Activated naive CD4-positive, alpha-beta T cell treated with anti-CD3 and anti-CD28 coated beads, Interleukin-2, amount 50 U/mL, for 24 hours (primary cell): ENCODE results near the gene GSTT2.

Experiments
- H3K27ac Mint-ChIP-seq: one replicate; pipeline ENCODE4 v1.8.0; 2021; ENCODE audit warnings: mild to moderate bottlenecking, mixed read lengths
- H3K27me3 Mint-ChIP-seq: one replicate; pipeline ENCODE4 v1.8.0; 2021; ENCODE audit warnings: mixed read lengths
- H3K36me3 Mint-ChIP-seq: one replicate; pipeline ENCODE4 v1.8.0; 2021; ENCODE audit warnings: mixed read lengths
- H3K4me1 Mint-ChIP-seq: one replicate; pipeline ENCODE4 v1.8.0; 2021; ENCODE audit warnings: mixed read lengths
- H3K4me3 Mint-ChIP-seq: one replicate; pipeline ENCODE4 v1.8.0; 2021; ENCODE audit warnings: mild to moderate bottlenecking, mixed read lengths
- H3K9me3 Mint-ChIP-seq: one replicate; pipeline ENCODE4 v1.8.0; 2021; ENCODE audit warnings: mixed read lengths

Gene GSTT2

GRCh38 chr22:24023204-24023789, 43.4 kb downstream of the GSTT2 start:
- peak overlapping the region; percentile 94 for H3K27ac Mint-ChIP-seq
- peaks cover 9% of the 10 kb centered on the region for H3K9me3 Mint-ChIP-seq
- H3K36me3 Mint-ChIP-seq, result peaks cover 31% of the 10 kb centered on the region
- peak overlapping the region; percentile 19 for H3K4me3 Mint-ChIP-seq
- peaks cover 67% of the 10 kb centered on the region for H3K4me1 Mint-ChIP-seq
- H3K27me3 Mint-ChIP-seq, result no peaks in the 10 kb centered on the region

DNA sequence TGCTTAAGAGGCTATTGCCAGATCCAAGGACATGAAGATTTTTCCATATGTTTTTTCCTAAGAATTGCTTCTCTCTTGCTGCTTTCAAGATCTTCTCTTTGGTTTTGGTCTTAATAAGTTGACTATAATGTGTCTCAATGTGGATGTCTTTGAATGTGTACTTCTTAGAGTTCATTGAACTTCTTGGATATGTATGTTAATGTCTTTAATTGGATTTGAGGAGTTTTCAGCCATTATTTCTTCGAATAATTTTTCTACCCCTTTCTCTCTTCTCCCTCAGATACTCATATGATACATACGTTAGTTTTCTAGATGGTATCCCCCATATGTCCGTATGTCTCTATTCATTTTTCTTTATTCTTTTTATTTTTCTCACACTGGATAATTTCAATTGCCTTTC, 44.4 kb downstream of the GSTT2 start:
- H3K27ac Mint-ChIP-seq, result peak overlapping the region; percentile 86
- H3K27me3 Mint-ChIP-seq, result no peaks in the 10 kb centered on the region
- H3K4me1 Mint-ChIP-seq, result peaks cover 70% of the 10 kb centered on the region

DNA sequence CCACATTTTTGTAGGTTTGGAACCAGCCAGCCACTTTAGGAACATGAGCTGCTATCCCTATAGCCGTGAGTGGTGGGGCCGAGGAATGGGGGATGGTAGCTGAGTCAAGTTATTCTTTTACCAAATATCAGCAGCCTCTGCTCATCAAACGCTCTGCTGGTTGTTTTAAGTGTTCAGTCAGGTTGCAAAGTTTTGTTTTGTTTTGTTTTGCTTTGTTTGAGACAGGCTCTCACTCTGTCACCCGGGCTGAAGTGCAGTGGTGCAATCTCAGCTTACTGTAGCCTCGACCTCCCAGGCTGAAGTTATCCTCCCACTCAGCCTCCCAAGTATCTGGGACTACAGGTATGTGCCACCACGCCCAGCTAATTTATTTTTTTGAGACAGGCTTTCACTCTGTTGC, 45.5 kb downstream of the GSTT2 start:
- peaks cover 31% of the 10 kb centered on the region for H3K36me3 Mint-ChIP-seq
- H3K27ac Mint-ChIP-seq, result no peak overlapping the region
- H3K9me3 Mint-ChIP-seq, result peaks cover 9% of the 10 kb centered on the region
- no peak overlapping the region for H3K4me3 Mint-ChIP-seq
- peaks cover 78% of the 10 kb centered on the region for H3K4me1 Mint-ChIP-seq
- no peaks in the 10 kb centered on the region for H3K27me3 Mint-ChIP-seq

More for the DNA sequence above, 44.4 kb downstream of the GSTT2 start:
- Mint-ChIP-seq H3K9me3 (peaks cover 9% of the 10 kb centered on the region), H3K36me3 (peaks cover 29% of the 10 kb centered on the region), H3K4me3 (peak overlapping the region; percentile 38)

GRCh38 chr22:24026056-24026455, 46.1 kb downstream of the GSTT2 start:
- H3K4me1 Mint-ChIP-seq, result peaks cover 80% of the 10 kb centered on the region
- H3K36me3 Mint-ChIP-seq, result peaks cover 31% of the 10 kb centered on the region

DNA sequence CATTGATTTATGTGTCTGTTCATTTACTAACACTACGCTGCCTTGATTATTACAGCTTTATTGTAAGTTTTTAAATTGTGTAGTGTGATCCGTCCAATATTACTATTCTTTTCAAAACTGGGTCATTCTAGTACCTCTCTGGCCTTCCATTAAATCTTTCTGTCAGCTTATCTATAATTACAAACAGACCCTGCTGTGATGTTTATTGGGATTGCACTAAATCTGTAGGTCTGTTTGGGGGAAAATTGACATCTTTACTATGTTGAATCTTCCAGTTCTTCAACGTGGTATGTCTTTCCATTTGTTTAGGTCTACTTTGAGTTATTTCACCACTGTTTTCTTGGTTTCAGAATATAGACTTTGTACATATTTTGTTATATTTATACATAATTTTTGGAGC, 46.8 kb downstream of the GSTT2 start:
- Mint-ChIP-seq H3K9me3 (peaks cover 9% of the 10 kb centered on the region), H3K27ac (peak overlapping the region; percentile 31), H3K36me3 (peaks cover 31% of the 10 kb centered on the region), H3K27me3 (no peaks in the 10 kb centered on the region), H3K4me3 (no peak overlapping the region), H3K4me1 (peaks cover 84% of the 10 kb centered on the region)

More at GRCh38 chr22:24026056-24026455, 46.1 kb downstream of the GSTT2 start:
- no peak overlapping the region for H3K27ac Mint-ChIP-seq
- H3K9me3 Mint-ChIP-seq, result peaks cover 9% of the 10 kb centered on the region
- no peak overlapping the region for H3K4me3 Mint-ChIP-seq
- H3K27me3 Mint-ChIP-seq, result no peaks in the 10 kb centered on the region

DNA sequence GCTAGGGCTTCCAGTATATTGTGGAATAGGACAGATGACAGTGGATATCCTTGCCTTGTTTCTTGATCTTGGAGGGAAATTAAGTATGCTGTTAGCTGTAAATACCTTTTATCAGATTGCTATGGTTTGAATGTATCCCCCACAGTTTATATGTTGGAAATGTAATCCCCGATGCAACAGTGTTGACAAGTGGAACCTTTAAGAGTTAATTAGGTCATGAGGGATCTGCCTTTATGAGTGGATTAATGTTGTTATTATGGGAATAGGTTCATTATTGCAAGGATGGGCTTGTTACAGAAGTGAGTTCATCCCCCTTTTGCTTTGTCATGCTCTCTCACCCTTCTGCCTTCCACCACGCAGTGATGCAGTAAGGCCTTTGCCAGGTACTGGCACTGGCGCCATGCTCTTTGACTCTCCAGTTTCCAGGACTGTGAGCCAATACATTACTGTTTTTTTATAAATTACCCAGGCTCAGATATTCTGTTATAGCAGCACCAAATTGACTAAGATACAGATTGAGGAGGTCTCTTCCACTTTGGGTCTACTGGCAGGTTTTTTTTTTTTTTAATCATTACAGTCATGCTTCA, 47.5 kb downstream of the GSTT2 start:
- Mint-ChIP-seq H3K27ac (peak overlapping the region; percentile 18), H3K27me3 (no peaks in the 10 kb centered on the region), H3K4me3 (no peak overlapping the region), H3K9me3 (peaks cover 9% of the 10 kb centered on the region), H3K4me1 (peaks cover 84% of the 10 kb centered on the region), H3K36me3 (peaks cover 30% of the 10 kb centered on the region)

- Mint-ChIP-seq H3K9me3 (peaks cover 9% of the 10 kb centered on the region), H3K4me3 (no peak overlapping the region), H3K4me1 (peaks cover 84% of the 10 kb centered on the region), H3K36me3 (peaks cover 29% of the 10 kb centered on the region), H3K27ac (no peak overlapping the region), H3K27me3 (no peaks in the 10 kb centered on the region)
These were observed 48.1 kb downstream of the GSTT2 start for GRCh38 chr22:24027991-24028390.

GRCh38 chr22:24028533-24028932, 48.6 kb downstream of the GSTT2 start:
- H3K36me3 Mint-ChIP-seq, result peaks cover 28% of the 10 kb centered on the region
- H3K4me3 Mint-ChIP-seq, result no peak overlapping the region
- H3K9me3 Mint-ChIP-seq, result peaks cover 9% of the 10 kb centered on the region
- peak overlapping the region; percentile 23 for H3K27ac Mint-ChIP-seq
- H3K4me1 Mint-ChIP-seq, result peaks cover 82% of the 10 kb centered on the region
- no peaks in the 10 kb centered on the region for H3K27me3 Mint-ChIP-seq

- H3K27me3 Mint-ChIP-seq, result no peaks in the 10 kb centered on the region
These were observed 49.4 kb downstream of the GSTT2 start for GRCh38 chr22:24029304-24029703.

GRCh38 chr22:24030186-24030702, 50.3 kb downstream of the GSTT2 start:
- H3K4me3 Mint-ChIP-seq, result no peak overlapping the region
- no peaks in the 10 kb centered on the region for H3K27me3 Mint-ChIP-seq
- peaks cover 82% of the 10 kb centered on the region for H3K4me1 Mint-ChIP-seq
- no peak overlapping the region for H3K27ac Mint-ChIP-seq
- no peaks in the 10 kb centered on the region for H3K9me3 Mint-ChIP-seq
- peaks cover 18% of the 10 kb centered on the region for H3K36me3 Mint-ChIP-seq

More at GRCh38 chr22:24029304-24029703, 49.4 kb downstream of the GSTT2 start:
- H3K27ac Mint-ChIP-seq, result no peak overlapping the region
- H3K4me1 Mint-ChIP-seq, result peaks cover 82% of the 10 kb centered on the region
- peaks cover 7% of the 10 kb centered on the region for H3K9me3 Mint-ChIP-seq
- H3K4me3 Mint-ChIP-seq, result no peak overlapping the region
- H3K36me3 Mint-ChIP-seq, result peaks cover 27% of the 10 kb centered on the region
